Fibroblast of lung (primary cell): ENCODE results near the gene TENM4.

ENCODE experiments used
- CTCF ChIP-seq, 2 donors: IDR thresholded peaks in 1 of 2; conservative IDR thresholded peaks in 1 of 2; 1 replicate in 1 of 2; 2 replicates in 1 of 2; pipeline ENCODE4 v1.5.1; 2011 to 2012; ENCODE audit warnings: low read length in 2 of 2, control low read depth in 1 of 2, inconsistent platforms in 1 of 2, low read depth in 1 of 2, mild to moderate bottlenecking in 1 of 2
- EZH2 ChIP-seq: IDR thresholded peaks from 2 replicates; pipeline ENCODE4 v1.5.1; 2012; ENCODE audit warnings: low read length, control low read depth, mild to moderate bottlenecking; ENCODE audit errors: missing control alignments

- TF ChIP-seq CTCF (conservative IDR thresholded peaks at IDR 0.05 in 1 of 2, IDR thresholded peaks at IDR 0.05 in 1 of 2; ENCODE audit: low read depth in 1 of 2, low read length in 2 of 2) (no peak), EZH2 (no peak)
Measured at GRCh38 chr11:78972590-78972989, 468.2 kb downstream of the TENM4 start.
